ENCODE measurements around the gene FYN.

The FYN gene

GRCh38 chr6:111763381-111763780 is 109.9 kb downstream of the FYN start:
- H3K4me3 ChIP-seq, result no peak overlapping the region
- no peak for TF ChIP-seq POLR2AphosphoS5 (IDR thresholded peaks at IDR 0.05; ENCODE audit: borderline replicate concordance, low read depth, low read length)
- TF ChIP-seq EZH2 (IDR thresholded peaks at IDR 0.05), result no peak
- TF ChIP-seq FOXP2 (optimal IDR thresholded peaks at IDR 0.05; ENCODE audit: control extremely low read depth, extremely low read length, insufficient read depth), result no peak
- no peaks in the 10 kb centered on the region for H3K9me3 ChIP-seq (ENCODE audit: low read depth, low read length)
- H3K27ac ChIP-seq, result peak overlapping the region; percentile 93
- no peak for DNase-seq (ENCODE audit: low read depth, low spot score)
- no peak overlapping the region for H3K9ac ChIP-seq (ENCODE audit: insufficient read length)
- H3K36me3 ChIP-seq (ENCODE audit: insufficient read depth, low read length), result no peaks in the 10 kb centered on the region

- Histone ChIP-seq H3K4me3 (peak overlapping the region; percentile 17; the same call in 1 of the 2 replicates), H3K9ac (ENCODE audit: insufficient read length) (no peak overlapping the region), H3K27ac (peak overlapping the region; percentile 93), H3K36me3 (ENCODE audit: insufficient read depth, low read length) (no peaks in the 10 kb centered on the region), H3K9me3 (ENCODE audit: low read depth, low read length) (no peaks in the 10 kb centered on the region)
- TF ChIP-seq FOXP2 (optimal IDR thresholded peaks at IDR 0.05; ENCODE audit: control extremely low read depth, extremely low read length, insufficient read depth) (no peak), POLR2AphosphoS5 (IDR thresholded peaks at IDR 0.05; ENCODE audit: borderline replicate concordance, low read depth, low read length) (no peak), EZH2 (IDR thresholded peaks at IDR 0.05) (no peak)
- no peak for DNase-seq (ENCODE audit: low read depth, low spot score)
Observed at GRCh38 chr6:111761783-111762312, 111.4 kb downstream of the FYN start.

- H3K36me3 ChIP-seq (ENCODE audit: insufficient read depth, low read length), result no peaks in the 10 kb centered on the region
- no peak overlapping the region for H3K4me3 ChIP-seq
- DNase-seq (ENCODE audit: low read depth, low spot score), result no peak
- no peak overlapping the region for H3K9ac ChIP-seq (ENCODE audit: insufficient read length)
- peak overlapping the region; percentile 93 for H3K27ac ChIP-seq
- H3K9me3 ChIP-seq (ENCODE audit: low read depth, low read length), result no peaks in the 10 kb centered on the region
- no peak for TF ChIP-seq POLR2AphosphoS5 (IDR thresholded peaks at IDR 0.05; ENCODE audit: borderline replicate concordance, low read depth, low read length)
Observed at GRCh38 chr6:111761212-111761611, 112.0 kb downstream of the FYN start.

GRCh38 chr6:111759836-111760785 is 113.1 kb downstream of the FYN start:
- Histone ChIP-seq H3K27ac (peak overlapping the region; percentile 93), H3K36me3 (ENCODE audit: insufficient read depth, low read length) (no peaks in the 10 kb centered on the region), H3K4me3 (peak overlapping the region; percentile 63), H3K9me3 (ENCODE audit: low read depth, low read length) (no peaks in the 10 kb centered on the region), H3K9ac (ENCODE audit: insufficient read length) (peak overlapping the region; percentile 62)
- DNase-seq (ENCODE audit: low read depth, low spot score), result peak; percentile 81
- TF ChIP-seq EZH2 (IDR thresholded peaks at IDR 0.05) (no peak), FOXP2 (optimal IDR thresholded peaks at IDR 0.05; ENCODE audit: control extremely low read depth, extremely low read length, insufficient read depth) (no peak), POLR2AphosphoS5 (IDR thresholded peaks at IDR 0.05; ENCODE audit: borderline replicate concordance, low read depth, low read length) (peak; percentile 35; the same call in 1 of the 2 replicates)

GRCh38 chr6:111759331-111759835 is 113.9 kb downstream of the FYN start:
- Histone ChIP-seq H3K36me3 (ENCODE audit: insufficient read depth, low read length) (peaks cover under 1% of the 10 kb centered on the region; the same call in 1 of the 2 replicates), H3K9ac (ENCODE audit: insufficient read length) (peak overlapping the region; percentile 62), H3K9me3 (ENCODE audit: low read depth, low read length) (no peaks in the 10 kb centered on the region), H3K4me3 (peak overlapping the region; percentile 63), H3K27ac (peak overlapping the region; percentile 93)
- TF ChIP-seq EZH2 (IDR thresholded peaks at IDR 0.05) (no peak), FOXP2 (optimal IDR thresholded peaks at IDR 0.05; ENCODE audit: control extremely low read depth, extremely low read length, insufficient read depth) (no peak), POLR2AphosphoS5 (IDR thresholded peaks at IDR 0.05; ENCODE audit: borderline replicate concordance, low read depth, low read length) (no peak)
- no peak for DNase-seq (ENCODE audit: low read depth, low spot score)

GRCh38 chr6:111758608-111759329 is 114.5 kb downstream of the FYN start:
- no peak overlapping the region for H3K9ac ChIP-seq (ENCODE audit: insufficient read length)
- no peaks in the 10 kb centered on the region for H3K9me3 ChIP-seq (ENCODE audit: low read depth, low read length)
- peak overlapping the region; percentile 63; the same call in 1 of the 2 replicates for H3K4me3 ChIP-seq
- H3K27ac ChIP-seq, result peak overlapping the region; percentile 93
- no peak for DNase-seq (ENCODE audit: low read depth, low spot score)
- no peak for TF ChIP-seq POLR2AphosphoS5 (IDR thresholded peaks at IDR 0.05; ENCODE audit: borderline replicate concordance, low read depth, low read length)
- no peak for TF ChIP-seq FOXP2 (optimal IDR thresholded peaks at IDR 0.05; ENCODE audit: control extremely low read depth, extremely low read length, insufficient read depth)
- TF ChIP-seq EZH2 (IDR thresholded peaks at IDR 0.05), result no peak
- H3K36me3 ChIP-seq (ENCODE audit: insufficient read depth, low read length), result peaks cover 4% of the 10 kb centered on the region; the same call in 1 of the 2 replicates

GRCh38 chr6:111757342-111757741 is 115.9 kb downstream of the FYN start:
- Histone ChIP-seq H3K4me3 (no peak overlapping the region), H3K9me3 (ENCODE audit: low read depth, low read length) (no peaks in the 10 kb centered on the region), H3K27ac (0 out of 2 replicates have a peak overlapping the region, but pooled peaks have one; percentile 22), H3K9ac (ENCODE audit: insufficient read length) (no peak overlapping the region), H3K36me3 (ENCODE audit: insufficient read depth, low read length) (peaks cover 4% of the 10 kb centered on the region; the same call in 1 of the 2 replicates)
- no peak for DNase-seq (ENCODE audit: low read depth, low spot score)
- TF ChIP-seq POLR2AphosphoS5 (IDR thresholded peaks at IDR 0.05; ENCODE audit: borderline replicate concordance, low read depth, low read length) (no peak), FOXP2 (optimal IDR thresholded peaks at IDR 0.05; ENCODE audit: control extremely low read depth, extremely low read length, insufficient read depth) (no peak)

- H3K9ac ChIP-seq (ENCODE audit: insufficient read length), result no peak overlapping the region
- no peak for TF ChIP-seq EZH2 (IDR thresholded peaks at IDR 0.05)
- TF ChIP-seq FOXP2 (optimal IDR thresholded peaks at IDR 0.05; ENCODE audit: control extremely low read depth, extremely low read length, insufficient read depth), result no peak
- no peak for TF ChIP-seq POLR2AphosphoS5 (IDR thresholded peaks at IDR 0.05; ENCODE audit: borderline replicate concordance, low read depth, low read length)
- H3K4me3 ChIP-seq, result no peak overlapping the region
- H3K36me3 ChIP-seq (ENCODE audit: insufficient read depth, low read length), result peaks cover 4% of the 10 kb centered on the region; the same call in 1 of the 2 replicates
- DNase-seq (ENCODE audit: low read depth, low spot score), result no peak
- no peaks in the 10 kb centered on the region for H3K9me3 ChIP-seq (ENCODE audit: low read depth, low read length)
- no peak overlapping the region for H3K27ac ChIP-seq
Observed at GRCh38 chr6:111754423-111754822, 118.8 kb downstream of the FYN start.
